Endodermal cell (in vitro differentiated cells): ENCODE data around the gene TBC1D21. TPM values are rescaled to one million over a fixed set of nuclear protein-coding genes. Genes with fewer than 3 reads are reported as not detected.

ENCODE experiments used
- DNase-seq: peaks from one replicate; pipeline ENCODE4 v3.0.0-alpha.2; 2017
- H3K27ac ChIP-seq: 2 replicates; pipeline ENCODE4 v1.5.1; 2013; ENCODE audit warnings: mild to moderate bottlenecking, low read depth, low read length, moderate library complexity
- H3K27me3 ChIP-seq: 2 replicates; pipeline ENCODE4 v1.6.1; 2013; ENCODE audit warnings: mild to moderate bottlenecking, low read length, moderate library complexity; ENCODE audit not compliant: insufficient read depth, control insufficient read depth, poor library complexity, severe bottlenecking
- H3K36me3 ChIP-seq: 2 replicates; pipeline ENCODE4 v1.7.0; 2013; ENCODE audit warnings: mild to moderate bottlenecking, low read length, moderate library complexity; ENCODE audit not compliant: control insufficient read depth, insufficient read depth
- H3K4me1 ChIP-seq: one replicate; pipeline ENCODE4 v1.7.0; 2013; ENCODE audit warnings: low read length; ENCODE audit not compliant: control insufficient read depth, insufficient read depth
- H3K4me3 ChIP-seq: 2 replicates; pipeline ENCODE4 v1.5.1; 2013; ENCODE audit warnings: mild to moderate bottlenecking, low read length, moderate library complexity
- H3K9ac ChIP-seq: 2 replicates; pipeline ENCODE4 v1.6.1; 2013; ENCODE audit warnings: mild to moderate bottlenecking, low read length, moderate library complexity; ENCODE audit not compliant: poor library complexity, severe bottlenecking; ENCODE audit errors: extremely low read depth
- H3K9me3 ChIP-seq: 2 replicates; pipeline ENCODE4 v1.6.1; 2013; ENCODE audit warnings: mild to moderate bottlenecking, low read length, moderate library complexity; ENCODE audit not compliant: control insufficient read depth
- H3K27ac Mint-ChIP-seq: 2 replicates; pipeline ENCODE4 v1.8.0; 2020; ENCODE audit warnings: mixed read lengths
- H3K27me3 Mint-ChIP-seq: 2 replicates; pipeline ENCODE4 v1.8.0; 2021; ENCODE audit warnings: mild to moderate bottlenecking, mixed read lengths; ENCODE audit not compliant: insufficient read depth
- H3K36me3 Mint-ChIP-seq: 2 replicates; pipeline ENCODE4 v1.8.0; 2020; ENCODE audit warnings: low read depth, mixed read lengths
- H3K4me1 Mint-ChIP-seq: 2 replicates; pipeline ENCODE4 v1.8.0; 2020; ENCODE audit warnings: mixed read lengths
- H3K4me3 Mint-ChIP-seq: 2 replicates; pipeline ENCODE4 v1.8.0; 2020; ENCODE audit warnings: mild to moderate bottlenecking, moderate library complexity, mixed read lengths
- H3K9me3 Mint-ChIP-seq: 2 replicates; pipeline ENCODE4 v1.8.0; 2020; ENCODE audit warnings: mild to moderate bottlenecking, mixed read lengths
- CTCF ChIP-seq: fragments of 200-600 bp; sonication (generic); conservative IDR thresholded peaks from 2 replicates; pipeline ENCODE4 v1.5.0; 2021; ENCODE audit warnings: antibody characterized with exemption, mild to moderate bottlenecking
- WGBS, 2 experiments: methylation state at CpG; one replicate each; pipeline versions ENCODE4 v1.1.5 to v1.1.7; 2013; ENCODE audit warnings: missing lambda C conversion rate in 2 of 2, mixed read lengths in 1 of 2; ENCODE audit not compliant: insufficient coverage in 1 of 2, insufficient read length in 1 of 2; 5-methylcytosine and 5-hydroxymethylcytosine counted together
- total RNA-seq, 2 donors: library from RNA; stranded (reverse); fragmentation: NEBNext Ultra II Directional in 1 of 2; extraction: Animal tissue kit (Norgen Biotek cat#: 25700) in 1 of 2; gene quantifications; 2 replicates in 1 of 2; 3 replicates in 1 of 2; pipeline ENCODE4 v1.2.1, GENCODE V29; 2021

TBC1D21 gene
- total RNA-seq, 2 donors from 2014 or later, result not detected

- Histone ChIP-seq H3K4me1 (no peaks in the 10 kb centered on the region), H3K36me3 (no peaks in the 10 kb centered on the region), H3K9me3 (no peaks in the 10 kb centered on the region), H3K27ac (no peak overlapping the region), H3K9ac (no peak overlapping the region), H3K27me3 (peaks cover 8% of the 10 kb centered on the region), H3K4me3 (no peak overlapping the region)
- Mint-ChIP-seq H3K36me3 (peaks cover 2% of the 10 kb centered on the region), H3K9me3 (no peaks in the 10 kb centered on the region), H3K27ac (no peak overlapping the region), H3K27me3 (peaks cover 8% of the 10 kb centered on the region), H3K4me3 (no peak overlapping the region), H3K4me1 (no peaks in the 10 kb centered on the region)
- 60 to 79% methylated on average over 1 to 5 of the region's 7 CpGs for WGBS, 2 experiments
- no peak for TF ChIP-seq CTCF
- DNase-seq, result no peak
Observed at GRCh38 chr15:73910522-73911303, 37.3 kb downstream of the TBC1D21 start.

DNA sequence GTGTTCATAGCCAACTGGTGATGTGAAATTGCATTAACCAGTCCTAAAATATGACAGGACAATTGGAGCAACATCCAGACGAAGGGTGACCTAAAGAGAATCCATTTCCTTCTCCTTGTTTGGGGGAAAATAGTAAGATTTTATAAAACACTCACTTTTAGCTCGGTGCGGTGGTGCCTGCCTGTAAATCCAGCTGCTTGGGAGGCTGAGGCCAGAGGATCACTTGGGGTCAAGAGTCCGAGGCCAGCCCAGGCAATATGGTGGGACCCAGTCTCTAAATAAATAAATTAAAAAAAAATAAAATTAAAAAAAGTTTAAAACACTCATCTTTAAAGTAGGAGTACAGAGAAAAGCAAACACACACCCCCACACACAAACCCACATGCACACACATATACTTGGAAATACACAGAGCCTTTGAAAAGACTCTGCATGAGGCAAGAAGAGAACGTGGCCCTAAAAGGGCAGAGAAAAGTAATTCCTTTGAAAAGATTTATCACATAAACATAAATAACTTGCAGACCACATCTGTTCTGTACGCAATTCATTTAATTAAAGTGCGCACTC, 38.7 kb downstream of the TBC1D21 start:
- H3K9me3 ChIP-seq, result peaks cover 5% of the 10 kb centered on the region
- H3K4me1 ChIP-seq, result no peaks in the 10 kb centered on the region
- TF ChIP-seq CTCF, result no peak
- no peak overlapping the region for H3K27ac ChIP-seq
- no peak for DNase-seq
- no peak overlapping the region for H3K9ac ChIP-seq
- H3K4me3 ChIP-seq, result no peak overlapping the region
- Mint-ChIP-seq H3K9me3 (peaks cover 7% of the 10 kb centered on the region), H3K4me3 (no peak overlapping the region), H3K27ac (no peak overlapping the region), H3K4me1 (no peaks in the 10 kb centered on the region), H3K27me3 (peaks cover 2% of the 10 kb centered on the region), H3K36me3 (peaks cover 8% of the 10 kb centered on the region)
- 94 to 98% methylated on average over 3 to 5 of the region's 7 CpGs for WGBS, 2 experiments
- no peaks in the 10 kb centered on the region for H3K36me3 ChIP-seq
- H3K27me3 ChIP-seq, result peaks cover 6% of the 10 kb centered on the region

- Mint-ChIP-seq H3K36me3 (peaks cover 21% of the 10 kb centered on the region), H3K9me3 (peaks cover 11% of the 10 kb centered on the region), H3K27me3 (no peaks in the 10 kb centered on the region), H3K4me1 (no peaks in the 10 kb centered on the region), H3K27ac (no peak overlapping the region), H3K4me3 (no peak overlapping the region)
- Histone ChIP-seq H3K9me3 (peaks cover 14% of the 10 kb centered on the region), H3K36me3 (peaks cover 4% of the 10 kb centered on the region), H3K27ac (no peak overlapping the region), H3K9ac (no peak overlapping the region), H3K4me3 (no peak overlapping the region), H3K4me1 (no peaks in the 10 kb centered on the region), H3K27me3 (no peaks in the 10 kb centered on the region)
- 69 to 87% methylated on average over 2 to 3 of the region's 3 CpGs for WGBS, 2 experiments
- no peak for DNase-seq
- TF ChIP-seq CTCF, result no peak
Observed at GRCh38 chr15:73914145-73914544, 40.8 kb downstream of the TBC1D21 start.
